GM12872 (cell line): ENCODE results near the gene U2AF2.
A peak's percentile ranks its signal among the peaks of the same experiment; 100 is the strongest.

Experiments
- TF ChIP-seq, protein P1 (sequence below): IDR thresholded peaks from 3 replicates; pipeline ENCODE4 v1.5.1; 2011; ENCODE audit warnings: low read depth, mild to moderate bottlenecking, low read length, moderate library complexity; ENCODE audit not compliant: insufficient read depth

Gene U2AF2

GRCh38 chr19:55654868-55655647 is at the start of gene U2AF2:
Gene U2AF2 (plus strand): TSS chr19:55655035. CDS start chr19:55655105, 70 bp downstream.
- TF ChIP-seq, protein P1, sequence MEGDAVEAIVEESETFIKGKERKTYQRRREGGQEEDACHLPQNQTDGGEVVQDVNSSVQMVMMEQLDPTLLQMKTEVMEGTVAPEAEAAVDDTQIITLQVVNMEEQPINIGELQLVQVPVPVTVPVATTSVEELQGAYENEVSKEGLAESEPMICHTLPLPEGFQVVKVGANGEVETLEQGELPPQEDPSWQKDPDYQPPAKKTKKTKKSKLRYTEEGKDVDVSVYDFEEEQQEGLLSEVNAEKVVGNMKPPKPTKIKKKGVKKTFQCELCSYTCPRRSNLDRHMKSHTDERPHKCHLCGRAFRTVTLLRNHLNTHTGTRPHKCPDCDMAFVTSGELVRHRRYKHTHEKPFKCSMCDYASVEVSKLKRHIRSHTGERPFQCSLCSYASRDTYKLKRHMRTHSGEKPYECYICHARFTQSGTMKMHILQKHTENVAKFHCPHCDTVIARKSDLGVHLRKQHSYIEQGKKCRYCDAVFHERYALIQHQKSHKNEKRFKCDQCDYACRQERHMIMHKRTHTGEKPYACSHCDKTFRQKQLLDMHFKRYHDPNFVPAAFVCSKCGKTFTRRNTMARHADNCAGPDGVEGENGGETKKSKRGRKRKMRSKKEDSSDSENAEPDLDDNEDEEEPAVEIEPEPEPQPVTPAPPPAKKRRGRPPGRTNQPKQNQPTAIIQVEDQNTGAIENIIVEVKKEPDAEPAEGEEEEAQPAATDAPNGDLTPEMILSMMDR = no peak

DNA sequence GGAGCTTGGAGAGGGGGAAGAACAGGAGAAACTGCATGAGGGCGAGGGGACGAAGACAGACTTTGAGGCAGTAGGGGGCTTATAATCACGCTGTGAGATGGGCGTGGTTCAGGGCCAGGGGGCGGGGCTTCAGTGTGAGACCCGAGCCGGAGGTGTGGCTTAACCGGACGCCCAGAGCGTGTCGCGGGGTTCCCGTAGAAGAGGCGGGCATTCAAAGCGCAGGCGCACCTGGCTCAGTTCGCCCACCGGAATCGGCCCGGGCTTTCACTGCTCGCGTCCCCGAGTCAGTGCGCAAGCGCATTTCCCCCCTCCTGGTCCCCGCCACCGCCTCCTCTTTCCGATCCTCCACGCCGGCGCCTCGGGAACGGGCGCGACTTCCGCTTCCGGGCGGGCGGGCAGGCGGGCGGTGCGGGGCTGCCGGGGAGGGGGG is 49.6 kb upstream of the U2AF2 start:
- TF ChIP-seq, protein P1 = no peak

DNA sequence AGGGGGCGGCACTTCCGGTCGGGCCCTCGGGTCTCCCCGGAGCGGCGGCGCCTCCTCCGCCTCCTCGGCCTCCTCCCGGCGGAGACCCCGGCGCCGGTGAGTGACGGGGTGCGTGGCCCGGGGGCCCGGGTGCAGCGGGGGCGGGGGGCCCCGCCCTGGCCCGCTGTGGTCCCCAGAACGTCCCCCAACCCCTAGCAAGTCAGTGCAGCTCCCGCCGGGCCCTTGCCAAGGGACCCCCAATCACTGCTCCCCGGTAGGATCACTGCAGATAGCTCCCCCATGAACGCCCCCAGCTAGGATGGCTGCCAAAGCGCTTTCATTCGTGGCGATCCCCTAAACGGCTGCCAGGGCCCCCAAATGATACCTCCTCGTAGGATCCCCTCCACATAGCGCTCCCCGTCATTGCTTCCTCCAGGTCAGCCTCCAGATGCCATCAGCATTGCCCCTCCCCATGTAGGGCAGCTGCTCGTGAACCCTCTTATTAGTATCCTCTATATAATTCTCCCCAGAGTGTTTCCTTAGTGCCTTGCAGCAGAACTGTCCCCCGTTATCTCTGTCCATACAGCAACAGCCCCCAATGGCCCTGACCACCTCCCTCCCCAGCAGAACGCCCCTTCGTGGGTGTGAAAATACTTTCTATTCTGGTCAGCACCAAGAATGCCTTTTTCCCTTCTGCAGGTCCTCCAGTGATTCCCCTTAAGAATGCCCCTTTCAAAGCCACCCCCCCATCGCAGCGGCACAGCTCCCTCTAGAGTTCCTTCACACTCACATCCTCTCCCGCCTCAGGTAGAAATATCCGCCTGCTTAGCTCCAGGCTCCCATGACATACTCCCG is 49.0 kb upstream of the U2AF2 start, which contains the start of gene ZNF865:
ZNF865 (plus strand) TSS at position 11 of the 834 bp plus-strand sequence. CDS start 7,972 bp downstream, outside the sequence.
- TF ChIP-seq, protein P1 = peak; percentile 77

DNA sequence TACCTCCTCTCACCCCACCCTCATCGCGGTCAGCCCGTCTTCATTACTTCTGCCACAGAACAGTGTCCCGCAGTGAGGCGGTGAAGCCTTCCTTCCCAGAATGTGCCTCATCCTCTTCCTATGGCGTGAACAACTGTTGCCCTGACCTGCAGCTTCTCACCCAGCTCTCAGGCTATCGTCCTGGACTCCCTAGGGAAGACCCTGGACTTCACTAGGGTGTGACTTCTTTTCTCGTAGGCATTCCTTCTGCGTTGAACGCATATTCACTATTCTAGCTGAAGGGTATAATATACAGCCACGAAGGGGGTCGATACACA is 48.4 kb upstream of the U2AF2 start:
- TF ChIP-seq, protein P1 = no peak

GRCh38 chr19:55606817-55607216 is 48.0 kb upstream of the U2AF2 start:
- TF ChIP-seq, protein P1 = no peak

- TF ChIP-seq, protein P1 = no peak
These were observed 45.5 kb upstream of the U2AF2 start for GRCh38 chr19:55609326-55609725.

DNA sequence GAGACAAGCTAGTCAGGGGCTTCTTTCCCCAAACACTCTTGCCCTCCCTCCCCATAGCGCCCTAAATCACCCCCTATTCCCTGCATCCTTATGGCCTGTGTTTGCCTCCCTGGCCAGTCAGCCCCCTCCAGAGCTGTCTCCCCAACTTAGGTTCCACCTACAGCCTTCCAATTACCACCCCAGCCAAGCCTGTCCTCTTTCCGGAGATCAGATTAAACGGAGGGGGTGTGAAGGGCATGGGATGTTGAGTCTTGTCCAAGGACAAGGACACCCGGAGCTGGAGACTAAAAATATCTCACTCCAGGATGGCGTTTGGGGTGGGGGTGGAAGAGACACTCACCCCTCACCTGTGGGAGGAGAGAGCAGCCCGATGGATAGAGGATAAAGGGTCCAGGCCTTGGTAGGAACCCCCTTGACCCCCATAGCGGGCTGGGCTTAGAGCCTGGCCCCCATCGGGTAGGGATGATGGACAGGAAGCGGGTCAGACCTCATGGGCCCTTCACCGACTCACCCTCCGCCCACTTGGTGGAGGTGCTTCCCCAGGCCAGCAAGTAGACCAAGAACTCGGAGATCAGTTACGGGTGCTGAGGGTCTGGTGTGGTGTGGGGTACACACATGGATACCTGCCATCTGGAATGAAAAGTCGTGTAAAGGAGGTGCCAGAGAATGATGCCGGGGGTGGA is 43.4 kb upstream of the U2AF2 start:
- TF ChIP-seq, protein P1 = no peak
